Measurements from ENCODE around the gene PSMG3.
A peak's percentile ranks its signal among the peaks of the same experiment; 100 is the strongest.

PSMG3 gene

GRCh38 chr7:1557006-1557405 is 12.8 kb downstream of the PSMG3 start:
- no peak for DNase-seq

GRCh38 chr7:1555813-1556543 is 13.9 kb downstream of the PSMG3 start, which contains the start of gene TMEM184A:
Gene TMEM184A, minus strand, starts transcription at chr7:1556205. Its CDS starts 721 bp downstream, at chr7:1555484.
- peak; percentile 45 for DNase-seq

- peak; percentile 49 for DNase-seq
Observed at GRCh38 chr7:1555046-1555812, 14.6 kb downstream of the PSMG3 start.

GRCh38 chr7:1554333-1555045 is 15.3 kb downstream of the PSMG3 start:
- no peak for DNase-seq

- no peak for DNase-seq
Observed at GRCh38 chr7:1553512-1554210, 16.2 kb downstream of the PSMG3 start.

GRCh38 chr7:1552200-1552599 is 17.6 kb downstream of the PSMG3 start:
- no peak for DNase-seq

- no peak for DNase-seq
Observed at GRCh38 chr7:1550846-1551155, 19.0 kb downstream of the PSMG3 start.

- no peak for DNase-seq
Observed at GRCh38 chr7:1550005-1550845, 19.6 kb downstream of the PSMG3 start.

- no peak for DNase-seq
Observed at GRCh38 chr7:1549357-1550004, 20.4 kb downstream of the PSMG3 start.

- DNase-seq, result no peak
Observed at GRCh38 chr7:1548944-1549343, 20.9 kb downstream of the PSMG3 start.

- no peak for DNase-seq
Observed at GRCh38 chr7:1548438-1548831, 21.4 kb downstream of the PSMG3 start.

GRCh38 chr7:1547777-1548437 is 21.9 kb downstream of the PSMG3 start:
- DNase-seq, result no peak

GRCh38 chr7:1546909-1547776 is 22.7 kb downstream of the PSMG3 start:
- DNase-seq, result no peak

- DNase-seq, result no peak
Observed at GRCh38 chr7:1546274-1546908, 23.4 kb downstream of the PSMG3 start.

GRCh38 chr7:1545417-1546246 is 24.2 kb downstream of the PSMG3 start:
- DNase-seq, result no peak

GRCh38 chr7:1544896-1545416 is 24.9 kb downstream of the PSMG3 start:
- DNase-seq, result no peak

- no peak for DNase-seq
Observed at GRCh38 chr7:1544178-1544895, 25.5 kb downstream of the PSMG3 start.

- DNase-seq, result no peak
Observed at GRCh38 chr7:1543826-1544177, 26.0 kb downstream of the PSMG3 start.

All from eye (tissue), 1 donor.